Activated CD4-positive, alpha-beta memory T cell treated with anti-CD3 and anti-CD28 coated beads for 36 hours (primary cell): ENCODE results near the gene ELAVL4. TPM values are rescaled to one million over a fixed set of nuclear protein-coding genes. Genes with fewer than 3 reads are reported as not detected.

ENCODE experiments used
- CTCF ChIA-PET: fragments of 350-600 bp; sonication (Branson Sonifier 250); formaldehyde crosslinking; loops from one replicate; lab custom pipeline; 2021; ENCODE audit warnings: antibody characterized with exemption, inconsistent platforms; lab: Charles Lee
- POLR2A ChIA-PET: fragments of 350-600 bp; sonication (Branson Sonifier 250); formaldehyde crosslinking; loops from one replicate; lab custom pipeline; 2021; ENCODE audit warnings: antibody characterized with exemption; lab: Charles Lee
- DNase-seq: peaks from one replicate; pipeline ENCODE4 v3.0.0-alpha.2; 2020
- H3K27ac Mint-ChIP-seq: one replicate; pipeline ENCODE4 v1.8.0; 2021; ENCODE audit warnings: mixed read lengths
- H3K27me3 Mint-ChIP-seq: one replicate; pipeline ENCODE4 v1.8.0; 2021; ENCODE audit warnings: mixed read lengths
- H3K36me3 Mint-ChIP-seq: one replicate; pipeline ENCODE4 v1.8.0; 2021; ENCODE audit warnings: mixed read lengths
- H3K4me1 Mint-ChIP-seq: one replicate; pipeline ENCODE4 v1.8.0; 2021; ENCODE audit warnings: low read depth, mixed read lengths
- H3K4me3 Mint-ChIP-seq: one replicate; pipeline ENCODE4 v1.8.0; 2021; ENCODE audit warnings: mild to moderate bottlenecking, mixed read lengths
- H3K9me3 Mint-ChIP-seq: one replicate; pipeline ENCODE4 v1.8.0; 2021; ENCODE audit warnings: mixed read lengths
- intact Hi-C: fragments of 100-400 bp; cut with micrococcal nuclease; formaldehyde crosslinking; loops from one replicate; pipeline ENCODE4 v1.15.1; 2023
- total RNA-seq, 2 experiments: library from RNA; stranded (reverse); gene quantifications; one replicate each; pipeline ENCODE4 v1.2.3, GENCODE V29; 2021

The ELAVL4 gene
- total RNA-seq, 2 experiments from 2014 or later: not detected

DNA sequence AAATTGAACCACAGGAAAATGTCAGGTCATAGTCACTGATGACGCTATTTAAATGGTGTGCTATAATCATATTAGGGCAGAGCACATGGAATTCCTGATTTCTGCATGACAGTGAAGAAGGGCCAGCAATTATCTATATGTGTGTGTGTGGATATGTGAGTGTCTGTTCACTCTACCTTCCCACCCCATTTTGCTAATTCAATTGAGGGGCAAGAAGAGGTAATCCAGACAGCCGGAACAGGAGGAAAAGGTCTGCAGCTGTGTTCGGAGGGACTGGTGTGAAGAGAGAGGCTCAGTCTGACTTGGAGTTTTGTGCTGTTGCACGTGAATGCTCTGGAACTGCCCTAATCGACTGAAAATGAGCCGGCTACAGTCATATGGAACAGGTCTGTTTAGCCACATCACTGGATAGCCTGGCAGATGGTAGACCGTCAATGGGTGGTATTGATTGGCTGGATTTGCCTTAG is 5.1 kb upstream of the ELAVL4 start:
- no peaks in the 10 kb centered on the region for H3K36me3 Mint-ChIP-seq
- H3K4me1 Mint-ChIP-seq: no peaks in the 10 kb centered on the region
- no peak overlapping the region for H3K27ac Mint-ChIP-seq
- no peaks in the 10 kb centered on the region for H3K9me3 Mint-ChIP-seq
- CTCF ChIA-PET: no interaction called here
- POLR2A ChIA-PET: no interaction called here
- H3K27me3 Mint-ChIP-seq: peaks cover 15% of the 10 kb centered on the region
- intact Hi-C loops: no loop called here
- no peak for DNase-seq
- no peak overlapping the region for H3K4me3 Mint-ChIP-seq

- no peaks in the 10 kb centered on the region for H3K36me3 Mint-ChIP-seq
- DNase-seq: no peak
- intact Hi-C loops: no loop called here
- no peak overlapping the region for H3K4me3 Mint-ChIP-seq
- ChIA-PET POLR2A (interaction anchor here (0.6 kb wide), 1 partner anchor 44 kb away, joined by 4 read pairs; no protein-coding TSS in a partner anchor), CTCF (no interaction called here)
- no peak overlapping the region for H3K27ac Mint-ChIP-seq
- peaks cover 29% of the 10 kb centered on the region for H3K27me3 Mint-ChIP-seq
- H3K4me1 Mint-ChIP-seq: peaks cover 14% of the 10 kb centered on the region
- H3K9me3 Mint-ChIP-seq: no peaks in the 10 kb centered on the region
These were observed 3.3 kb upstream of the ELAVL4 start for GRCh38 chr1:50105433-50105832.

- CTCF ChIA-PET: no interaction called here
- H3K4me3 Mint-ChIP-seq: no peak overlapping the region
- H3K27me3 Mint-ChIP-seq: peaks cover 36% of the 10 kb centered on the region
- POLR2A ChIA-PET: no interaction called here
- H3K27ac Mint-ChIP-seq: no peak overlapping the region
- H3K36me3 Mint-ChIP-seq: no peaks in the 10 kb centered on the region
- DNase-seq: no peak
- intact Hi-C loops: no loop called here
- H3K4me1 Mint-ChIP-seq: peaks cover 18% of the 10 kb centered on the region
- no peaks in the 10 kb centered on the region for H3K9me3 Mint-ChIP-seq
These were observed 2.5 kb upstream of the ELAVL4 start for GRCh38 chr1:50106095-50106761.

- no peak overlapping the region for H3K4me3 Mint-ChIP-seq
- ChIA-PET POLR2A (no interaction called here), CTCF (no interaction called here)
- DNase-seq: no peak
- H3K27ac Mint-ChIP-seq: no peak overlapping the region
- intact Hi-C loops: no loop called here
- H3K36me3 Mint-ChIP-seq: no peaks in the 10 kb centered on the region
- peaks cover 18% of the 10 kb centered on the region for H3K4me1 Mint-ChIP-seq
- H3K27me3 Mint-ChIP-seq: peaks cover 52% of the 10 kb centered on the region
- H3K9me3 Mint-ChIP-seq: no peaks in the 10 kb centered on the region
These were observed 396 bp downstream of the ELAVL4 start for GRCh38 chr1:50109116-50109515.

GRCh38 chr1:50109647-50110075 is 941 bp downstream of the ELAVL4 start:
- POLR2A ChIA-PET: no interaction called here
- H3K27me3 Mint-ChIP-seq: peaks cover 55% of the 10 kb centered on the region
- no peaks in the 10 kb centered on the region for H3K36me3 Mint-ChIP-seq
- CTCF ChIA-PET: no interaction called here
- no peaks in the 10 kb centered on the region for H3K9me3 Mint-ChIP-seq
- no peak for DNase-seq
- intact Hi-C loops: no loop called here
- no peak overlapping the region for H3K4me3 Mint-ChIP-seq
- no peak overlapping the region for H3K27ac Mint-ChIP-seq
- peaks cover 18% of the 10 kb centered on the region for H3K4me1 Mint-ChIP-seq

- peaks cover 18% of the 10 kb centered on the region for H3K4me1 Mint-ChIP-seq
- no peak for DNase-seq
- intact Hi-C loops: no loop called here
- ChIA-PET CTCF (no interaction called here), POLR2A (no interaction called here)
- H3K27me3 Mint-ChIP-seq: peaks cover 55% of the 10 kb centered on the region
- H3K36me3 Mint-ChIP-seq: no peaks in the 10 kb centered on the region
- H3K9me3 Mint-ChIP-seq: no peaks in the 10 kb centered on the region
- H3K4me3 Mint-ChIP-seq: no peak overlapping the region
- H3K27ac Mint-ChIP-seq: no peak overlapping the region
These were observed 1.4 kb downstream of the ELAVL4 start for GRCh38 chr1:50110151-50110550.

DNA sequence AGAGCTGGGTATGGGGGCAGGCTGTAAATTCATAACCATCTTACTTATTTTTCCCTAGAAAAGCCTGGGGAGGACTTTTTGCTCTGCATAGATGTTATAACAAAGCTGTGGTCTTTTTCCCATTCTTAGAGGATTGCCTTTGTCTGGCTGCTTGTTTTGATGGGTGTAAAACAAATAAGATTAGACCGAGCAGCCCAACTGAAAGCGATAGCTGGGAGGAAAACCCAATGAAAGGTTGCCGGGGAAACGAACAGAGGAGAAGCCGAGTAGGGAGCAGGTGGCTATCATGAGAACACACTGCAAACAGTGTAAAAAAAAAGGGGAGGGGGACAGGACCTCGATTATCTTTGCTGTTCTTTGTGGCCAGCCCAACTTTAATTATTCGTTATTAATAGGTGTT is 1.9 kb downstream of the ELAVL4 start:
- no peaks in the 10 kb centered on the region for H3K36me3 Mint-ChIP-seq
- H3K27me3 Mint-ChIP-seq: peaks cover 55% of the 10 kb centered on the region
- ChIA-PET POLR2A (no interaction called here), CTCF (no interaction called here)
- intact Hi-C loops: no loop called here
- H3K27ac Mint-ChIP-seq: no peak overlapping the region
- H3K4me1 Mint-ChIP-seq: peaks cover 18% of the 10 kb centered on the region
- no peak overlapping the region for H3K4me3 Mint-ChIP-seq
- no peaks in the 10 kb centered on the region for H3K9me3 Mint-ChIP-seq
- no peak for DNase-seq

- no peaks in the 10 kb centered on the region for H3K9me3 Mint-ChIP-seq
- ChIA-PET POLR2A (no interaction called here), CTCF (no interaction called here)
- no peak for DNase-seq
- H3K4me3 Mint-ChIP-seq: no peak overlapping the region
- H3K27ac Mint-ChIP-seq: no peak overlapping the region
- peaks cover 18% of the 10 kb centered on the region for H3K4me1 Mint-ChIP-seq
- H3K36me3 Mint-ChIP-seq: no peaks in the 10 kb centered on the region
- intact Hi-C loops: no loop called here
- H3K27me3 Mint-ChIP-seq: peaks cover 52% of the 10 kb centered on the region
These were observed 2.8 kb downstream of the ELAVL4 start for GRCh38 chr1:50111503-50111902.

DNA sequence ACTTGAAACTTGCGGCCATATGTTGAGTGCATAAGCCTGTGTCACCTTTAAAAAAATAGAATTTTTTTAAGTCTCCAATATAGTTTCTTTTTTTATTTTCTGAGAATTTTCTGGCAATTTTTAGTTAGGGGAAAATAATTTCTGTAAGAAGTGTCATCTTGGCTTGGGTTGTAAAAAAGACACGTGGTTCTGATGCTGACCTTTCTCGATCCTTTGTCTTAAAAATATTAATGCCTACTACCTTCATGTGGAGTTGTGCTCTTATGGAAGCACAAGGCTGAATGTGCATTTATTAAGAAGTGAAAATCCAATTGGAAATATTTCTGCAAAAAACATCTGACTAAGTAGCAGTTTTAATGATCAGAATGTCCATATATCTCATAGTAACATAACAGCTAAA is 3.5 kb downstream of the ELAVL4 start:
- no peaks in the 10 kb centered on the region for H3K9me3 Mint-ChIP-seq
- peaks cover 50% of the 10 kb centered on the region for H3K27me3 Mint-ChIP-seq
- no peak overlapping the region for H3K4me3 Mint-ChIP-seq
- H3K36me3 Mint-ChIP-seq: no peaks in the 10 kb centered on the region
- H3K27ac Mint-ChIP-seq: no peak overlapping the region
- no peak for DNase-seq
- CTCF ChIA-PET: interaction anchor here (0.7 kb wide), 1 partner anchor 16 kb away, joined by 3 read pairs; no protein-coding TSS in a partner anchor
- POLR2A ChIA-PET: no interaction called here
- intact Hi-C loops: no loop called here
- H3K4me1 Mint-ChIP-seq: peaks cover 18% of the 10 kb centered on the region

DNA sequence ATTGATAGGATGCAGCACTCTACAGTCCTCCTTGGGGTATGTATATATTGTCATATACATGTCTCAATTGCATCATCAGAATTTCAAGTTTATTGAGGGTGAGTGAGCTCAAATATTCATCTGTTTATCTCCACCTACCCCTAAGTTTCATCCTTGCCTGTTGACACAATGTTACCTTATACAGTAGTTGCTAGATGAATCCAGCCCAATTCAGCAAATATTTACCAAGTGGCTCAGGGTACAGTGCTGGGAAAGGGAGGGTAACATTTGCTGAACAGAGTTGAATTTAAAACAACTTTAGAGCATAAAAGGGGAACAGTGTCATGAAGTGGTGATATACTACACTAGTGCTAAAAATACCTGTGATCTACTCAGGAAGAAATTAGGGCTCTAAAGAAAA is 14.4 kb downstream of the ELAVL4 start:
- Mint-ChIP-seq H3K27ac (no peak overlapping the region), H3K4me1 (no peaks in the 10 kb centered on the region), H3K36me3 (no peaks in the 10 kb centered on the region), H3K4me3 (no peak overlapping the region), H3K9me3 (no peaks in the 10 kb centered on the region), H3K27me3 (peaks cover 6% of the 10 kb centered on the region)
- intact Hi-C loops: no loop called here
- DNase-seq: no peak
- ChIA-PET POLR2A (no interaction called here), CTCF (no interaction called here)

DNA sequence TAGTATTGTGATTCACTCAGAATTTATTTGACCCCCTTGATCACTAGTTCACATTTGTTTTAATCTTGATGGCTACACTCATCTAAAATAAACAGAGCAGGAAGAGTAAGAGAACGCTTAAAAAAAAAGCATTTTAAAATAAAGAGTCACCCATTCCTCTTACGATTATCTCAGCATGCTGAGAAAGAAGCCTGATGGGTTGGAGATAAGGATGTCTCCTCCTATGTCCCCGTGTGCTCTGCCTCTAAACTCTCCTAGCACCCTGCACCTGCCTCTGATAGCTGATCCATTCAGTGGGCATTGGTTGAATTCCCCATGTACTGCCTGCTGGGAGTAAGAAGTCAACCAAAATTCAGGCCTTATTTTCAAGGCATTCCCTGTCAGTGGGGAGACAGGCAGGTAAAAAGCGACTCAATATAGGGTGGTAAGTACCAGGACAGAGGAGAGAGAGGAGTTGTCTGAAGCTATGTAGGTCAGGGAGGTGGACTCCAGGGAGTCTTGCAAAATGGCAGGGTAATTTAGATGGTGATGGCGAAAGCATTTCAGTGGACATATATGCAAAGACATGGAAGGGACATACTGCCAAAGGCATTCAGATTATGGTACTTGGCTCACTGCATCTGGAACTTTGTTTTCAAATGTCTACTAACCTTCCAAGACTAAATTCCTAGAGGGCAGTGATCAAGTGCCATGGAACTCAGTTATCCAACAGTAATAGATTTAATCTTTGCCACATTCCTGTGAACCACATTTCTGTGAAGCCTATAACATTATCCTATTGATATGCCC is 18.4 kb downstream of the ELAVL4 start:
- no peak overlapping the region for H3K27ac Mint-ChIP-seq
- H3K36me3 Mint-ChIP-seq: no peaks in the 10 kb centered on the region
- intact Hi-C loops: no loop called here
- no peaks in the 10 kb centered on the region for H3K4me1 Mint-ChIP-seq
- H3K27me3 Mint-ChIP-seq: peaks cover 6% of the 10 kb centered on the region
- no peak for DNase-seq
- POLR2A ChIA-PET: no interaction called here
- H3K9me3 Mint-ChIP-seq: no peaks in the 10 kb centered on the region
- no peak overlapping the region for H3K4me3 Mint-ChIP-seq
- CTCF ChIA-PET: no interaction called here

DNA sequence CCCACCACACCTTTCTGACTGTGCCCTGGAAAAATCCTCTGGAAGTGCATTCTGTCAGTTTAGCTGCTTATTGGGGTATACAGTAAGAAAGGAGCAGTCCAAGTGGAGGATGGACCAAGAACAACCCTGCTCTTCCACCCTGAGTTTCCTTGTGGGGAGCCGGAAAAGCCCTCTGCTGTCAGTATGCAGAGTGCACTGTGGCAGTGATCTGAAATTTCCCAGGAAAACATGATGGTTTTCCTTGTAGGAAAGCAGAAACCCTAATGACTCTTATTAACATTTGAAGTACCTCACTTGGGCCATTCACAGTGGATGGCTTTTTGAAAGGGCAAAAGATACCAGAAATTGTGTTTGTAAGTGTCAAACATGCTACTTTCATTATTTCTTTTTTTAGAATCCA is 20.5 kb downstream of the ELAVL4 start:
- Mint-ChIP-seq H3K27me3 (peaks cover 1% of the 10 kb centered on the region), H3K9me3 (no peaks in the 10 kb centered on the region), H3K27ac (no peak overlapping the region), H3K36me3 (no peaks in the 10 kb centered on the region), H3K4me3 (no peak overlapping the region), H3K4me1 (no peaks in the 10 kb centered on the region)
- DNase-seq: no peak
- CTCF ChIA-PET: no interaction called here
- POLR2A ChIA-PET: no interaction called here
- intact Hi-C loops: no loop called here
